Spleen (tissue), 11 donors: ENCODE data around the gene TNFAIP3. TPM values are rescaled to one million over a fixed set of nuclear protein-coding genes. Genes with fewer than 3 reads are reported as not detected.

Experiments used
- DNase-seq: peaks from one replicate; pipeline ENCODE4 v3.0.0-alpha.2; 2020
- H3K27ac ChIP-seq, 8 donors: fragments of 200-600 bp; sonication (generic) in 7 of 8; 1 replicate in 4 of 8; 2 replicates in 4 of 8; pipeline versions ENCODE4 v1.5.0 to v1.8.0; 2016 to 2021; ENCODE audit warnings: inconsistent platforms in 4 of 8, mild to moderate bottlenecking in 4 of 8, moderate library complexity in 1 of 8
- H3K27me3 ChIP-seq, 7 donors: fragments of 200-600 bp; sonication (generic) in 6 of 7; replicated peaks in 1 of 7; 1 replicate in 4 of 7; 2 replicates in 3 of 7; pipeline versions ENCODE4 v1.5.0 to v1.8.0; 2016 to 2021; ENCODE audit warnings: inconsistent platforms in 3 of 7, mild to moderate bottlenecking in 1 of 7
- H3K36me3 ChIP-seq, 6 donors: fragments of 200-600 bp; sonication (generic) in 5 of 6; 1 replicate in 4 of 6; 2 replicates in 2 of 6; pipeline versions ENCODE4 v1.5.0 to v1.8.0; 2016 to 2021; ENCODE audit warnings: inconsistent platforms in 2 of 6
- H3K4me1 ChIP-seq, 6 donors: fragments of 200-600 bp; sonication (generic) in 5 of 6; 1 replicate in 3 of 6; 2 replicates in 3 of 6; pipeline versions ENCODE4 v1.5.0 to v1.8.0; 2016 to 2021; ENCODE audit warnings: inconsistent platforms in 3 of 6
- H3K4me3 ChIP-seq, 8 donors: fragments of 200-600 bp; sonication (generic) in 7 of 8; 1 replicate in 4 of 8; 2 replicates in 4 of 8; pipeline versions ENCODE4 v1.5.0 to v1.8.0; 2016 to 2021; ENCODE audit warnings: inconsistent platforms in 4 of 8, mild to moderate bottlenecking in 4 of 8, moderate library complexity in 2 of 8
- H3K9me3 ChIP-seq, 8 donors: fragments of 200-600 bp; sonication (generic) in 7 of 8; 1 replicate in 4 of 8; 2 replicates in 4 of 8; pipeline versions ENCODE4 v1.5.0 to v1.8.0; 2016 to 2021; ENCODE audit warnings: inconsistent platforms in 4 of 8
- CTCF ChIP-seq, 11 experiments: fragments of 200-600 bp in 7 of 11; fragments of 450-650 bp in 4 of 11; sonication (generic) in 4 of 11; IDR thresholded peaks in 8 of 11; conservative IDR thresholded peaks in 3 of 11; 1 replicate in 7 of 11; 2 replicates in 4 of 11; pipeline versions ENCODE4 v1.4.0 to v1.8.0; 2016 to 2021; ENCODE audit warnings: antibody characterized with exemption in 11 of 11, inconsistent platforms in 4 of 11, mild to moderate bottlenecking in 1 of 11
- POLR2A ChIP-seq, 3 donors: fragments of 450-650 bp; IDR thresholded peaks; one replicate each; pipeline ENCODE4 v1.5.1; 2017; ENCODE audit warnings: antibody characterized with exemption in 3 of 3, mild to moderate bottlenecking in 1 of 3
- POLR2AphosphoS5 ChIP-seq, 3 donors: sonication (generic); formaldehyde crosslinking; IDR thresholded peaks; one replicate each; pipeline ENCODE4 v1.5.1; 2017; ENCODE audit warnings: antibody characterized with exemption in 3 of 3
- WGBS, 5 donors: extraction: QIAGEN DNeasy Blood & Tissue Kit in 3 of 5; methylation state at CpG; one replicate each; pipeline versions ENCODE4 v1.1.5 to v1.1.7; 2013 to 2018; 5-methylcytosine and 5-hydroxymethylcytosine counted together
- intact Hi-C: fragments of 100-400 bp; cut with DNase I; formaldehyde crosslinking; loops from one replicate; pipeline ENCODE4 v1.15.0; 2023; ENCODE audit warnings: low total_unique reads
- polyA plus RNA-seq, 3 donors: library from polyadenylated mRNA; stranded (reverse); fragments of 200-250 nt; gene quantifications; one replicate each; pipeline ENCODE4 v1.2.1, GENCODE V29; 2013
- total RNA-seq, 7 donors: library from RNA; depleted of rRNA in 3 of 7; stranded (reverse); fragments of >200 nt in 3 of 7; fragmentation: NEBNext Ultra II Directional in 4 of 7; extraction: Animal tissue kit (Norgen Biotek cat#: 25700) in 4 of 7; gene quantifications; one replicate each; pipeline versions ENCODE4 v1.1.0 to v1.2.1, GENCODE V29; 2016 to 2021
- donor health status: healthy with polysubstance abuse.
- donor health status: DM: no; HTN: no; CAD: no; lungs with moderate emphysema.
- donor health status: DM: no; HTN: no; CAD: no.
- donor health status: Bipolar disorder and iron deficiency.
- donor health status: healthy.
- donor health status: DM: no; HTN: no; CAD: no.
- donor health status: DM: yes; HTN: yes; CAD: no.

Gene TNFAIP3
- total and polyA plus RNA-seq, 10 donors = 23.2 to 133 (median 51.7) TPM

GRCh38 chr6:137903933-137904821 is 37.1 kb downstream of the TNFAIP3 start:
- intact Hi-C loops = no loop called here
- H3K9me3 ChIP-seq = no peaks in the 10 kb centered on the region
- H3K27ac ChIP-seq = no peak overlapping the region
- no peaks in the 10 kb centered on the region for H3K27me3 ChIP-seq
- H3K4me3 ChIP-seq = no peak overlapping the region
- H3K36me3 ChIP-seq = no peaks in the 10 kb centered on the region
- no peak for TF ChIP-seq POLR2A (IDR thresholded peaks at IDR 0.05)
- TF ChIP-seq POLR2AphosphoS5 (IDR thresholded peaks at IDR 0.05) = no peak
- no peak for TF ChIP-seq CTCF (IDR thresholded peaks at IDR 0.05 in 8 of 11, conservative IDR thresholded peaks at IDR 0.05 in 3 of 11)
- DNase-seq = no peak
- peaks cover 0 to 23% (median 2%) of the 10 kb centered on the region in 6 donors for H3K4me1 ChIP-seq
- 80 to 87% (median 81%) methylated on average over 12 of the region's 12 CpGs for WGBS, 5 donors

- intact Hi-C loops = no loop called here
- peaks cover 0 to 32% (median 3%) of the 10 kb centered on the region in 6 donors for H3K4me1 ChIP-seq
- WGBS, 5 donors = 34 to 58% (median 39%) methylated on average over 10 to 11 of the region's 11 CpGs
- no peak for DNase-seq
- H3K27me3 ChIP-seq = no peaks in the 10 kb centered on the region
- TF ChIP-seq CTCF (IDR thresholded peaks at IDR 0.05 in 8 of 11, conservative IDR thresholded peaks at IDR 0.05 in 3 of 11) (no peak), POLR2A (IDR thresholded peaks at IDR 0.05) (no peak), POLR2AphosphoS5 (IDR thresholded peaks at IDR 0.05) (no peak)
- no peaks in the 10 kb centered on the region for H3K36me3 ChIP-seq
- peak overlapping the region in 2 of 8 donors; percentile 9 to 45 for H3K4me3 ChIP-seq
- H3K27ac ChIP-seq = peak overlapping the region in 1 of 8 donors; percentile 19
- H3K9me3 ChIP-seq = no peaks in the 10 kb centered on the region
Observed at GRCh38 chr6:137904822-137905617, 38.0 kb downstream of the TNFAIP3 start.

GRCh38 chr6:137906020-137906472 is 39.0 kb downstream of the TNFAIP3 start:
- Histone ChIP-seq H3K27me3 (no peaks in the 10 kb centered on the region), H3K36me3 (no peaks in the 10 kb centered on the region), H3K4me3 (no peak overlapping the region), H3K27ac (no peak overlapping the region), H3K4me1 (peaks cover 0 to 42% (median 12%) of the 10 kb centered on the region in 6 donors), H3K9me3 (no peaks in the 10 kb centered on the region)
- 67 to 90% (median 76%) methylated on average over 1 of the region's 1 CpG for WGBS, 5 donors
- no peak for DNase-seq
- TF ChIP-seq POLR2A (IDR thresholded peaks at IDR 0.05) (no peak), CTCF (IDR thresholded peaks at IDR 0.05 in 8 of 11, conservative IDR thresholded peaks at IDR 0.05 in 3 of 11) (no peak), POLR2AphosphoS5 (IDR thresholded peaks at IDR 0.05) (no peak)
- intact Hi-C loops = no loop called here
